ENCODE data around the gene BLOC1S6. TPM values are rescaled to one million over a fixed set of nuclear protein-coding genes. Genes with fewer than 3 reads are reported as not detected.

Gene BLOC1S6
- total RNA-seq, 1 experiment from 2014 or later: 40.1 TPM

GRCh38 chr15:45635763-45636292 is 48.6 kb downstream of the BLOC1S6 start:
- intact Hi-C loops (cut with micrococcal nuclease): loop anchor here (2.0 kb wide), 1 partner anchor 69 kb away; no protein-coding TSS in a partner anchor
- no peaks in the 10 kb centered on the region for H3K9me2 ChIP-seq (replicated peaks; ENCODE audit: low read length)
- POLR2A ChIA-PET (ENCODE audit: unreplicated experiment): interaction anchor here (0.6 kb wide), 1 partner anchor 10 kb away, joined by 3 read pairs; no protein-coding TSS in a partner anchor
- H3K27me3 ChIP-seq (ENCODE audit: low read length): no peaks in the 10 kb centered on the region
- CTCF ChIA-PET: no interaction called here
- no peaks in the 10 kb centered on the region for H3K36me3 ChIP-seq (ENCODE audit: low read depth, low read length)
- TF ChIP-seq EZH2phosphoT487 (IDR thresholded peaks at IDR 0.05; ENCODE audit: borderline replicate concordance, low read length) (no peak), CTCF (conservative IDR thresholded peaks at IDR 0.05; ENCODE audit: low read depth, low read length) (no peak), EZH2 (IDR thresholded peaks at IDR 0.05; ENCODE audit: low read length, unreplicated experiment) (no peak)
- peaks cover 1% of the 10 kb centered on the region for H3F3A ChIP-seq (ENCODE audit: low read length, unreplicated experiment)
- peak overlapping the region; percentile 74 for H2AFZ ChIP-seq (ENCODE audit: low read length)
- no peak for DNase-seq
- H3K9me3 ChIP-seq (ENCODE audit: low read length): no peaks in the 10 kb centered on the region
- no peaks in the 10 kb centered on the region for H4K20me1 ChIP-seq (ENCODE audit: low read length)
- H3K79me2 ChIP-seq (ENCODE audit: low read length): peaks cover 52% of the 10 kb centered on the region
- peaks cover 54% of the 10 kb centered on the region for H3K4me1 ChIP-seq (ENCODE audit: insufficient read depth, low read length)
- BruUV-seq (replicated peaks): no TSS peak
- ATAC-seq: no peak
- peak overlapping the region; percentile 85 for H3K4me2 ChIP-seq (ENCODE audit: low read length)
- H3K9ac ChIP-seq (ENCODE audit: low read length): peak overlapping the region; percentile 77
- peak overlapping the region; percentile 82 for H3K27ac ChIP-seq (ENCODE audit: low read length)
- H3K4me3 ChIP-seq (ENCODE audit: low read length): peak overlapping the region; percentile 88

GRCh38 chr15:45637141-45637540 is 50.0 kb downstream of the BLOC1S6 start:
- Histone ChIP-seq H3K27ac (ENCODE audit: low read length) (peak overlapping the region; percentile 100), H3K79me2 (ENCODE audit: low read length) (peaks cover 52% of the 10 kb centered on the region), H3K9me3 (ENCODE audit: low read length) (no peaks in the 10 kb centered on the region), H2AFZ (ENCODE audit: low read length) (peak overlapping the region; percentile 12; the same call in 1 of the 2 replicates), H3K9me2 (replicated peaks; ENCODE audit: low read length) (no peaks in the 10 kb centered on the region), H3F3A (ENCODE audit: low read length, unreplicated experiment) (peaks cover 10% of the 10 kb centered on the region), H3K4me3 (ENCODE audit: low read length) (peak overlapping the region; percentile 88), H4K20me1 (ENCODE audit: low read length) (no peaks in the 10 kb centered on the region), H3K9ac (ENCODE audit: low read length) (peak overlapping the region; percentile 58), H3K27me3 (ENCODE audit: low read length) (no peaks in the 10 kb centered on the region), H3K4me2 (ENCODE audit: low read length) (peak overlapping the region; percentile 85), H3K36me3 (ENCODE audit: low read depth, low read length) (no peaks in the 10 kb centered on the region), H3K4me1 (ENCODE audit: insufficient read depth, low read length) (peaks cover 55% of the 10 kb centered on the region)
- ChIA-PET CTCF (interaction anchor here (0.7 kb wide), 1 partner anchor 161 kb away, joined by 5 read pairs; no protein-coding TSS in a partner anchor), POLR2A (ENCODE audit: unreplicated experiment) (no interaction called here)
- no TSS peak for BruUV-seq (replicated peaks)
- DNase-seq: peak; percentile 38
- TF ChIP-seq EZH2phosphoT487 (IDR thresholded peaks at IDR 0.05; ENCODE audit: borderline replicate concordance, low read length): no peak
- TF ChIP-seq CTCF (conservative IDR thresholded peaks at IDR 0.05; ENCODE audit: low read depth, low read length): no peak
- TF ChIP-seq EZH2 (IDR thresholded peaks at IDR 0.05; ENCODE audit: low read length, unreplicated experiment): no peak
- ATAC-seq: no peak
- intact Hi-C loops (cut with micrococcal nuclease): no loop called here

GRCh38 chr15:45637552-45638033 is 50.4 kb downstream of the BLOC1S6 start:
- CTCF ChIA-PET: interaction anchor here (0.7 kb wide), 1 partner anchor 161 kb away, joined by 5 read pairs; no protein-coding TSS in a partner anchor
- ATAC-seq (no peak), DNase-seq (peak; percentile 60)
- Histone ChIP-seq H3K9ac (ENCODE audit: low read length) (peak overlapping the region; percentile 58), H4K20me1 (ENCODE audit: low read length) (no peaks in the 10 kb centered on the region), H3K9me3 (ENCODE audit: low read length) (no peaks in the 10 kb centered on the region), H3K4me1 (ENCODE audit: insufficient read depth, low read length) (peaks cover 59% of the 10 kb centered on the region), H3F3A (ENCODE audit: low read length, unreplicated experiment) (peaks cover 10% of the 10 kb centered on the region), H2AFZ (ENCODE audit: low read length) (peak overlapping the region; percentile 12; the same call in 1 of the 2 replicates), H3K9me2 (replicated peaks; ENCODE audit: low read length) (no peaks in the 10 kb centered on the region), H3K27ac (ENCODE audit: low read length) (peak overlapping the region; percentile 100), H3K36me3 (ENCODE audit: low read depth, low read length) (no peaks in the 10 kb centered on the region), H3K27me3 (ENCODE audit: low read length) (no peaks in the 10 kb centered on the region), H3K4me3 (ENCODE audit: low read length) (peak overlapping the region; percentile 88), H3K4me2 (ENCODE audit: low read length) (peak overlapping the region; percentile 85), H3K79me2 (ENCODE audit: low read length) (peaks cover 54% of the 10 kb centered on the region)
- TF ChIP-seq EZH2 (IDR thresholded peaks at IDR 0.05; ENCODE audit: low read length, unreplicated experiment): no peak
- no peak for TF ChIP-seq CTCF (conservative IDR thresholded peaks at IDR 0.05; ENCODE audit: low read depth, low read length)
- TF ChIP-seq EZH2phosphoT487 (IDR thresholded peaks at IDR 0.05; ENCODE audit: borderline replicate concordance, low read length): no peak
- no TSS peak for BruUV-seq (replicated peaks)
- intact Hi-C loops (cut with micrococcal nuclease): no loop called here
- POLR2A ChIA-PET (ENCODE audit: unreplicated experiment): interaction anchor here (0.7 kb wide), 1 partner anchor 11 kb away, joined by 4 read pairs; no protein-coding TSS in a partner anchor

Data from PC-3 (cell line).